ENCODE measurements around the gene GCN1. TPM values are rescaled to one million over a fixed set of nuclear protein-coding genes. Genes with fewer than 3 reads are reported as not detected.

Gene GCN1
- total RNA-seq, 2 experiments from 2014 or later: 130 to 137 TPM

GRCh38 chr12:120231316-120232011 is 36.9 kb upstream of the GCN1 start:
- POLR2A ChIA-PET: interaction anchor here (0.7 to 15.4 kb wide), 10 partner anchors 9 to 60 kb away, joined by 3 to 394 read pairs (median 18); partner anchors contain the start of genes PXN, RNU4-1, RNU4-2 and RPLP0
- ATAC-seq (peak; percentile 85), DNase-seq (peak; percentile 91)
- Mint-ChIP-seq H3K36me3 (ENCODE audit: low read depth) (no peaks in the 10 kb centered on the region), H3K9me3 (no peaks in the 10 kb centered on the region), H3K4me3 (peak overlapping the region; percentile 41), H3K4me1 (ENCODE audit: low read depth) (peaks cover 80% of the 10 kb centered on the region), H3K27me3 (no peaks in the 10 kb centered on the region), H3K27ac (peak overlapping the region; percentile 91)
- intact Hi-C loops (cut with micrococcal nuclease): loop anchor here (1.0 kb wide), 1 partner anchor 21 kb away; no protein-coding TSS in a partner anchor
- CTCF ChIA-PET: interaction anchor here (1.1 to 10.3 kb wide), 5 partner anchors 24 to 61 kb away, joined by 3 to 749 read pairs (median 9); partner anchors contain the start of genes PXN, RNU4-1, RNU4-2 and RPLP0
- TF ChIP-seq, protein P1, sequence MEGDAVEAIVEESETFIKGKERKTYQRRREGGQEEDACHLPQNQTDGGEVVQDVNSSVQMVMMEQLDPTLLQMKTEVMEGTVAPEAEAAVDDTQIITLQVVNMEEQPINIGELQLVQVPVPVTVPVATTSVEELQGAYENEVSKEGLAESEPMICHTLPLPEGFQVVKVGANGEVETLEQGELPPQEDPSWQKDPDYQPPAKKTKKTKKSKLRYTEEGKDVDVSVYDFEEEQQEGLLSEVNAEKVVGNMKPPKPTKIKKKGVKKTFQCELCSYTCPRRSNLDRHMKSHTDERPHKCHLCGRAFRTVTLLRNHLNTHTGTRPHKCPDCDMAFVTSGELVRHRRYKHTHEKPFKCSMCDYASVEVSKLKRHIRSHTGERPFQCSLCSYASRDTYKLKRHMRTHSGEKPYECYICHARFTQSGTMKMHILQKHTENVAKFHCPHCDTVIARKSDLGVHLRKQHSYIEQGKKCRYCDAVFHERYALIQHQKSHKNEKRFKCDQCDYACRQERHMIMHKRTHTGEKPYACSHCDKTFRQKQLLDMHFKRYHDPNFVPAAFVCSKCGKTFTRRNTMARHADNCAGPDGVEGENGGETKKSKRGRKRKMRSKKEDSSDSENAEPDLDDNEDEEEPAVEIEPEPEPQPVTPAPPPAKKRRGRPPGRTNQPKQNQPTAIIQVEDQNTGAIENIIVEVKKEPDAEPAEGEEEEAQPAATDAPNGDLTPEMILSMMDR (IDR thresholded peaks at IDR 0.05): peak; percentile 27

DNA sequence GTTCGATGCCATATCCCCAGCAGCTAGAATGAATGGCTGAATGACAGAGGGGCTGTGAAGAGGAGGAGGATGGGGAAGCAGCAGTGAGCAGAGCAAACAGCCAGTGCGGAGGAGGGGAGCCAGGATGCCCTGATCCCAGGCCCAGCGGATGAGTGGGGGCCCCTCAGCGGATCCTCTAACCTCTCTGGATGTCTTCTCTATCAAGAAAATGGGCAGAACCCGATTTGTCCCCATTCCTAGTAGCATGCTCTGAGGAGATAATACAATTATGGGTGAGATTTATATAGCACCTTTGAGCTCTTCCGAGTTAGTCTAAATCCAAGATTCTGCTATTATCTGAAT is 36.4 kb upstream of the GCN1 start:
- ATAC-seq (no peak), DNase-seq (no peak)
- CTCF ChIA-PET: interaction anchor here (0.7 to 10.3 kb wide), 5 partner anchors 24 to 296 kb away, joined by 3 to 749 read pairs (median 9); partner anchors contain the start of genes PXN, RNU4-1, RNU4-2 and RPLP0
- POLR2A ChIA-PET: interaction anchor here (0.7 to 15.4 kb wide), 10 partner anchors 10 to 60 kb away, joined by 3 to 394 read pairs (median 18); partner anchors contain the start of genes PXN, RNU4-1, RNU4-2 and RPLP0
- H3K4me1 Mint-ChIP-seq (ENCODE audit: low read depth): peaks cover 82% of the 10 kb centered on the region
- no peaks in the 10 kb centered on the region for H3K36me3 Mint-ChIP-seq (ENCODE audit: low read depth)
- no peaks in the 10 kb centered on the region for H3K27me3 Mint-ChIP-seq
- intact Hi-C loops (cut with micrococcal nuclease): loop anchor here (1.0 kb wide), 1 partner anchor 21 kb away; no protein-coding TSS in a partner anchor
- H3K27ac Mint-ChIP-seq: peak overlapping the region; percentile 91
- H3K4me3 Mint-ChIP-seq: peak overlapping the region; percentile 41
- TF ChIP-seq, protein P1 (IDR thresholded peaks at IDR 0.05): no peak
- no peaks in the 10 kb centered on the region for H3K9me3 Mint-ChIP-seq

DNA sequence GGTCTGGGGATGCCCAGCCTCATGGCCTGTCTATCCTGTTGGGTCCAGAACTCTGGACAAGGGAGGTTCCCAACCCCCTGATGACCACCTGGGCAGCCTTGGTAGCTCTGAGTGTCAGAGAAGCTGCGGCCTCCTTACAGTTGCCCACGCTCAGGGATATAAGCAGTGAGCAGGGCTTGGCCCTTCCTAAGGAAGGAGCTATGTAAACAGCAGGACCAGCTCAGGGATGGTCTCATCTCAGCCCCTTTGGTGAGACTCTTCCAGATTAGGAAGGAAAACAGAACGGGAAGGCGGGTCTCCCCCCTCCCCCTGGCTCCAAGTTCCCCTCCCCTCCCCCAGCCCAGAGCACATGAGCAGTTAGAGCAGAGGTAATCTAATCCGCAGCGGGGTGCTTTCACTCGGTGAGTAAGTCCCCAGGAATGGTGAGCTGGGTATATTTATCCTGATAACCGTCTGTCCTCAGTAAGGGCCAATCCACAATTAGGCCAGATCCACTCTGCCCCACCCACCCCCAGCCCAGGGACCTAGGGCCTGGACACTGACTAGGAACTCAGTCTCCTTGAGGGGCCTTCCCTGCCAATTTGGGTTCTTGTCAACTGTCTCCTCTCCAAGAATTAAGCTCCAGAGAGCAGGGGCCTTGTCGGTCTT is 35.9 kb upstream of the GCN1 start:
- H3K9me3 Mint-ChIP-seq: no peaks in the 10 kb centered on the region
- H3K4me3 Mint-ChIP-seq: peak overlapping the region; percentile 41
- H3K36me3 Mint-ChIP-seq (ENCODE audit: low read depth): no peaks in the 10 kb centered on the region
- H3K27ac Mint-ChIP-seq: peak overlapping the region; percentile 91
- TF ChIP-seq, protein P1 (IDR thresholded peaks at IDR 0.05): no peak
- ATAC-seq (no peak), DNase-seq (no peak)
- intact Hi-C loops (cut with micrococcal nuclease): no loop called here
- ChIA-PET POLR2A (interaction anchor here (0.9 to 15.4 kb wide), 8 partner anchors 10 to 61 kb away, joined by 3 to 394 read pairs (median 28); partner anchors contain the start of genes PXN, RNU4-1, RNU4-2 and RPLP0), CTCF (interaction anchor here (0.7 to 10.3 kb wide), 5 partner anchors 29 to 297 kb away, joined by 3 to 749 read pairs (median 9); partner anchors contain the start of genes PXN, RNU4-1, RNU4-2 and RPLP0)
- peaks cover 82% of the 10 kb centered on the region for H3K4me1 Mint-ChIP-seq (ENCODE audit: low read depth)
- no peaks in the 10 kb centered on the region for H3K27me3 Mint-ChIP-seq

- DNase-seq (no peak), ATAC-seq (no peak)
- intact Hi-C loops (cut with micrococcal nuclease): no loop called here
- peak overlapping the region; percentile 91 for H3K27ac Mint-ChIP-seq
- H3K9me3 Mint-ChIP-seq: no peaks in the 10 kb centered on the region
- TF ChIP-seq, protein P1 (IDR thresholded peaks at IDR 0.05): no peak
- CTCF ChIA-PET: interaction anchor here (0.9 to 10.3 kb wide), 9 partner anchors 8 to 210 kb away, joined by 3 to 749 read pairs (median 18); partner anchors contain the start of genes PXN, RNU4-1, RNU4-2 and RPLP0
- H3K27me3 Mint-ChIP-seq: no peaks in the 10 kb centered on the region
- no peaks in the 10 kb centered on the region for H3K36me3 Mint-ChIP-seq (ENCODE audit: low read depth)
- H3K4me3 Mint-ChIP-seq: no peak overlapping the region
- POLR2A ChIA-PET: interaction anchor here (1.6 to 15.4 kb wide), 7 partner anchors 11 to 62 kb away, joined by 4 to 394 read pairs (median 31); partner anchors contain the start of genes PXN, RNU4-1, RNU4-2 and RPLP0
- H3K4me1 Mint-ChIP-seq (ENCODE audit: low read depth): peaks cover 82% of the 10 kb centered on the region
These were observed 35.2 kb upstream of the GCN1 start for GRCh38 chr12:120229487-120230325.
